Caco-2 (cell line): Measurements from ENCODE around the gene FMC1. TPM values are rescaled to one million over a fixed set of nuclear protein-coding genes. Genes with fewer than 3 reads are reported as not detected.

ENCODE experiments used
- BruUV-seq: library from RNA; stranded (reverse); fragments of 400-500 nt; replicated peaks from 2 replicates; lab custom pipeline; 2021; lab: Mats Ljungman, UMichigan
- CTCF ChIA-PET: fragments of 300-600 bp; sonication (Branson Sonifier 250); formaldehyde crosslinking; loops from one replicate; lab custom pipeline; 2022; ENCODE audit warnings: antibody characterized with exemption; lab: Charles Lee
- POLR2A ChIA-PET: fragments of 300-600 bp; sonication (Branson Sonifier 250); formaldehyde crosslinking; loops from one replicate; lab custom pipeline; 2022; ENCODE audit warnings: antibody characterized with exemption; lab: Charles Lee
- DNase-seq, 2 experiments: peaks; one replicate each; pipeline versions ENCODE4 v3.0.0 to v3.0.0-alpha.2; 2020 to 2022
- H3K27me3 ChIP-seq: replicated peaks from 2 replicates; pipeline ENCODE4 v1.6.0; 2011; ENCODE audit warnings: low read length; ENCODE audit not compliant: control insufficient read depth, insufficient read depth
- H3K36me3 ChIP-seq: 2 replicates; pipeline ENCODE4 v1.5.1; 2011; ENCODE audit warnings: low read length; ENCODE audit not compliant: control insufficient read depth, insufficient read depth
- H3K4me1 ChIP-seq: fragments of 250-450 bp; sonication (Bioruptor Pico); 2 replicates; pipeline ENCODE4 v1.5.1; 2020; ENCODE audit warnings: mild to moderate bottlenecking
- H3K4me3 ChIP-seq: 2 replicates; pipeline ENCODE4 v1.5.1; 2011; ENCODE audit warnings: low read depth, mild to moderate bottlenecking, control low read depth, low read length
- H3K9me3 ChIP-seq: fragments of 250-450 bp; sonication (Bioruptor Pico); 2 replicates; pipeline ENCODE4 v1.5.1; 2020; ENCODE audit warnings: mild to moderate bottlenecking, moderate library complexity
- H3K27ac Mint-ChIP-seq: one replicate; pipeline ENCODE4 v1.8.0; 2022; ENCODE audit warnings: mixed read lengths; ENCODE audit not compliant: unreplicated experiment
- H3K27me3 Mint-ChIP-seq: one replicate; pipeline ENCODE4 v1.8.0; 2022; ENCODE audit warnings: mixed read lengths; ENCODE audit not compliant: insufficient read depth, unreplicated experiment
- H3K36me3 Mint-ChIP-seq: one replicate; pipeline ENCODE4 v1.8.0; 2022; ENCODE audit warnings: mild to moderate bottlenecking, mixed read lengths; ENCODE audit not compliant: insufficient read depth, unreplicated experiment
- H3K4me1 Mint-ChIP-seq: one replicate; pipeline ENCODE4 v1.8.0; 2022; ENCODE audit warnings: low read depth, mixed read lengths; ENCODE audit not compliant: unreplicated experiment
- H3K4me3 Mint-ChIP-seq: one replicate; pipeline ENCODE4 v1.8.0; 2022; ENCODE audit warnings: mild to moderate bottlenecking, moderate library complexity, mixed read lengths; ENCODE audit not compliant: unreplicated experiment
- H3K9me3 Mint-ChIP-seq: one replicate; pipeline ENCODE4 v1.8.0; 2022; ENCODE audit warnings: mixed read lengths; ENCODE audit not compliant: unreplicated experiment
- intact Hi-C: fragments of 100-400 bp; cut with micrococcal nuclease; formaldehyde crosslinking; loops from one replicate; pipeline ENCODE4 v1.10.0; 2022; ENCODE audit not compliant: unreplicated experiment
- total RNA-seq: library from RNA; stranded (reverse); gene quantifications from 2 replicates; pipeline ENCODE4 v1.2.3, GENCODE V29; 2022
- TF ChIP-seq, protein P1 (sequence below), 2 experiments: fragments of 200-600 bp in 1 of 2; IDR thresholded peaks; 1 replicate in 1 of 2; 2 replicates in 1 of 2; pipeline versions ENCODE4 v1.5.1 to v1.8.0; 2011 to 2022; ENCODE audit warnings: antibody characterized with exemption in 1 of 2, control low read depth in 1 of 2, inconsistent platforms in 1 of 2, low read depth in 1 of 2, low read length in 1 of 2, mild to moderate bottlenecking in 1 of 2, moderate library complexity in 1 of 2; ENCODE audit not compliant: insufficient read depth in 1 of 2, severe bottlenecking in 1 of 2, unreplicated experiment in 1 of 2

Gene FMC1
- total RNA-seq, 1 experiment from 2014 or later, result 15.1 TPM

DNA sequence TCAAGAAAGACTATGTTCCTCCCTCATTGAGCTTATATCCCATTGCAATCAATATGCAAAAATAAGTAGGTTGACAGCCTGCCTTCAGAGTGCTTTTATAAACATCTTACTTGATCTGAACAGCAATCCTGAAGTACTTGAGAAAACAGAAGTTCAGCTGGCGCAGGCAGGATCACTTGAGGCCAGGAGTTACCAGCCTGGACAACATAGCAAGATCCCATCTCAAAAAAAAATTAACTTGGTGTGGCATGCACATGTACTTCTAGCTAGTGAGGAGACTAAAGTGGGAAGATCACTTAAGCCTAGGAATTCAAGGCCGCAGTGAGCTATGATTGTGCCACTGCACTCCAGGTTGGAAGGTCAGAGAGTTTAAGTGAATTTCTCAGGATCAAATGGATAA, 48.6 kb downstream of the FMC1 start:
- Histone ChIP-seq H3K9me3 (no peaks in the 10 kb centered on the region), H3K27me3 (no peaks in the 10 kb centered on the region), H3K4me1 (no peaks in the 10 kb centered on the region), H3K4me3 (no peak overlapping the region), H3K36me3 (no peaks in the 10 kb centered on the region)
- ChIA-PET CTCF (no interaction called here), POLR2A (no interaction called here)
- H3K36me3 Mint-ChIP-seq, result peaks cover 53% of the 10 kb centered on the region
- no peaks in the 10 kb centered on the region for H3K9me3 Mint-ChIP-seq
- H3K27me3 Mint-ChIP-seq, result no peaks in the 10 kb centered on the region
- DNase-seq, result no peak
- no peak overlapping the region for H3K4me3 Mint-ChIP-seq
- no peak overlapping the region for H3K27ac Mint-ChIP-seq
- BruUV-seq, result no TSS peak
- TF ChIP-seq, protein P1, sequence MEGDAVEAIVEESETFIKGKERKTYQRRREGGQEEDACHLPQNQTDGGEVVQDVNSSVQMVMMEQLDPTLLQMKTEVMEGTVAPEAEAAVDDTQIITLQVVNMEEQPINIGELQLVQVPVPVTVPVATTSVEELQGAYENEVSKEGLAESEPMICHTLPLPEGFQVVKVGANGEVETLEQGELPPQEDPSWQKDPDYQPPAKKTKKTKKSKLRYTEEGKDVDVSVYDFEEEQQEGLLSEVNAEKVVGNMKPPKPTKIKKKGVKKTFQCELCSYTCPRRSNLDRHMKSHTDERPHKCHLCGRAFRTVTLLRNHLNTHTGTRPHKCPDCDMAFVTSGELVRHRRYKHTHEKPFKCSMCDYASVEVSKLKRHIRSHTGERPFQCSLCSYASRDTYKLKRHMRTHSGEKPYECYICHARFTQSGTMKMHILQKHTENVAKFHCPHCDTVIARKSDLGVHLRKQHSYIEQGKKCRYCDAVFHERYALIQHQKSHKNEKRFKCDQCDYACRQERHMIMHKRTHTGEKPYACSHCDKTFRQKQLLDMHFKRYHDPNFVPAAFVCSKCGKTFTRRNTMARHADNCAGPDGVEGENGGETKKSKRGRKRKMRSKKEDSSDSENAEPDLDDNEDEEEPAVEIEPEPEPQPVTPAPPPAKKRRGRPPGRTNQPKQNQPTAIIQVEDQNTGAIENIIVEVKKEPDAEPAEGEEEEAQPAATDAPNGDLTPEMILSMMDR (IDR thresholded peaks at IDR 0.05; ENCODE audit: insufficient read depth in 1 of 2, low read depth in 1 of 2, low read length in 1 of 2, severe bottlenecking in 1 of 2, unreplicated experiment in 1 of 2), result no peak
- intact Hi-C loops, result no loop called here
- peaks cover 6% of the 10 kb centered on the region for H3K4me1 Mint-ChIP-seq

DNA sequence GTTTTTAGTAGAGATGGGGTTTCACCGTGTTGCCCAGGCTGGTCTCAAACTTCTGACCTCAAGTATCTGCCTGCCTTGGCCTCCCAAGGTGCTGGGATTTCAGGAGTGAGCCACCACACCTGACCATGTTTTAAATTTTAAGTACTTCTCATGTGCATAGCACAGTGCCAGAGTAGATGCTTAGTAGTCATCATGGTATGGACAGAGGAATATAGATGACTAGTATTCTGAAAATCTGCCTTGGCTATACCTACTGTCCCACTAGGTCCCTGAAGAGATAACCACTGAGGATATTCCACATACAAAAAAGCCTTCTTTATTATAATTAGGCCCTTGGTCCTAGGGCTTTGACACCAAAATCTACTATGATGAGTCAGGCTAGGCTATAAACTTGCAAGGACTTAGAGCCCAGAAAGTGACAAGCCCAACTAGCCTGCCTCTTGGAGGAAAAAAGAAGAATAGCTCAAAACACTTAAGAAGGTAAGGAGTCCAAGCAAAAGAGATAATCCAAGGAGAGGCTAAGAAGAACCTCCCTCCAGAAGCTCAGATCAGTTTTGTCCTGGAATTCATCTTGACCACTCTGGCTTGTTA, 52.6 kb downstream of the FMC1 start:
- Mint-ChIP-seq H3K27me3 (no peaks in the 10 kb centered on the region), H3K4me1 (peaks cover 6% of the 10 kb centered on the region), H3K27ac (no peak overlapping the region), H3K9me3 (no peaks in the 10 kb centered on the region), H3K36me3 (peaks cover 40% of the 10 kb centered on the region), H3K4me3 (no peak overlapping the region)
- ChIA-PET CTCF (no interaction called here), POLR2A (no interaction called here)
- BruUV-seq, result no TSS peak
- intact Hi-C loops, result no loop called here
- TF ChIP-seq, protein P1 (IDR thresholded peaks at IDR 0.05; ENCODE audit: insufficient read depth in 1 of 2, low read depth in 1 of 2, low read length in 1 of 2, severe bottlenecking in 1 of 2, unreplicated experiment in 1 of 2), result no peak
- Histone ChIP-seq H3K27me3 (no peaks in the 10 kb centered on the region), H3K4me3 (no peak overlapping the region), H3K4me1 (no peaks in the 10 kb centered on the region), H3K36me3 (no peaks in the 10 kb centered on the region), H3K9me3 (no peaks in the 10 kb centered on the region)
- DNase-seq, result no peak

DNA sequence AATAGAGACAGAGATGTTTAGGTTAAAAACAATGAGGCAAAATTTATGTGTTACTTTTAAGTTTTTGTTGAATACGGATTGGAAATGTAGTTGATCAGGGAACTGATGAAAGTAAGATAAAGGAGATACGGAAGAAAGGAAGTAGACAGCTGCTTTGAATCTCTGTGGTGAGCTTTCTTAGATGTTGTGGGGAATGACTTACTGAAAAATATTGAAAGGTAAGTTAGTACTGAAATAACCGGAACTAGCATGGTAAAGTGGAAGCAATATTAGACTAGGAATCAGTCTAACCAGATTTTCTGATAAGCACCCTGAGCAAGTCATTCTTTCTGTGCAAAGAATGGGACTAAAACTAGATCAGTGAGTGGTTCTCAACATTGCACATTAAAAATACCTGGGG, 53.4 kb downstream of the FMC1 start:
- peaks cover 6% of the 10 kb centered on the region for H3K4me1 Mint-ChIP-seq
- no peaks in the 10 kb centered on the region for H3K9me3 Mint-ChIP-seq
- intact Hi-C loops, result no loop called here
- TF ChIP-seq, protein P1 (IDR thresholded peaks at IDR 0.05; ENCODE audit: insufficient read depth in 1 of 2, low read depth in 1 of 2, low read length in 1 of 2, severe bottlenecking in 1 of 2, unreplicated experiment in 1 of 2), result no peak
- H3K27me3 ChIP-seq, result no peaks in the 10 kb centered on the region
- H3K36me3 ChIP-seq, result no peaks in the 10 kb centered on the region
- ChIA-PET POLR2A (no interaction called here), CTCF (no interaction called here)
- H3K4me1 ChIP-seq, result no peaks in the 10 kb centered on the region
- peaks cover 40% of the 10 kb centered on the region for H3K36me3 Mint-ChIP-seq
- H3K4me3 Mint-ChIP-seq, result no peak overlapping the region
- no peaks in the 10 kb centered on the region for H3K9me3 ChIP-seq
- H3K4me3 ChIP-seq, result no peak overlapping the region
- BruUV-seq, result no TSS peak
- DNase-seq, result no peak
- no peaks in the 10 kb centered on the region for H3K27me3 Mint-ChIP-seq
- H3K27ac Mint-ChIP-seq, result no peak overlapping the region

Other genes with a start within 250 kb of the FMC1 start
- 30.8 and 30.9 TPM in 2 replicates for gene ZC3HAV1, start 231.6 kb upstream of the FMC1 start, total RNA-seq
- gene UBN2, start 110.1 kb upstream of the FMC1 start, total RNA-seq, result 21.3 and 23.4 TPM in 2 replicates
- 74.2 and 75.8 TPM in 2 replicates for gene LUC7L2, start 18.6 kb downstream of the FMC1 start, total RNA-seq
- 4.7 and 4.9 TPM in 2 replicates for gene KLRG2, start 142.3 kb downstream of the FMC1 start, total RNA-seq
- gene CLEC2L, start 182.3 kb downstream of the FMC1 start, total RNA-seq, result not detected in 2 replicates